Liver (tissue), 9 donors: ENCODE measurements around the gene RNF34. TPM values are rescaled to one million over a fixed set of nuclear protein-coding genes. Genes with fewer than 3 reads are reported as not detected.

Experiments
- DNase-seq: peaks from one replicate; pipeline ENCODE4 v3.0.0-alpha.2; 2017; ENCODE audit warnings: low spot score
- H3K27ac ChIP-seq, 2 donors: one replicate each; pipeline ENCODE4 v1.7.0; 2013; ENCODE audit warnings: inconsistent platforms in 2 of 2, low read length in 2 of 2, control low read depth in 1 of 2, low read depth in 1 of 2, mild to moderate bottlenecking in 1 of 2
- H3K27me3 ChIP-seq, 4 donors: one replicate each; pipeline versions ENCODE4 v1.6.1 to v1.7.0; 2013; ENCODE audit warnings: low read length in 3 of 4, inconsistent platforms in 1 of 4, mild to moderate bottlenecking in 1 of 4, moderate library complexity in 1 of 4; ENCODE audit not compliant: control insufficient read depth in 4 of 4, insufficient read depth in 4 of 4
- H3K36me3 ChIP-seq, 4 donors: one replicate each; pipeline versions ENCODE4 v1.6.1 to v1.7.0; 2013; ENCODE audit warnings: low read length in 3 of 4, mild to moderate bottlenecking in 3 of 4, low read depth in 1 of 4, moderate library complexity in 1 of 4; ENCODE audit not compliant: control insufficient read depth in 4 of 4, insufficient read depth in 3 of 4
- H3K4me1 ChIP-seq, 4 donors: one replicate each; pipeline versions ENCODE4 v1.6.1 to v1.7.0; 2013; ENCODE audit warnings: low read length in 3 of 4, mild to moderate bottlenecking in 3 of 4, moderate library complexity in 1 of 4; ENCODE audit not compliant: control insufficient read depth in 4 of 4, insufficient read depth in 4 of 4
- H3K4me3 ChIP-seq, 3 donors: one replicate each; pipeline versions ENCODE4 v1.6.1 to v1.7.0; 2013; ENCODE audit warnings: low read length in 3 of 3, control low read depth in 1 of 3, low read depth in 1 of 3, mild to moderate bottlenecking in 1 of 3
- H3K9ac ChIP-seq, 2 donors: one replicate each; pipeline ENCODE4 v1.7.0; 2013; ENCODE audit warnings: low read length in 2 of 2, mild to moderate bottlenecking in 2 of 2, moderate library complexity in 2 of 2, control low read depth in 1 of 2, low read depth in 1 of 2
- H3K9me3 ChIP-seq, 4 donors: one replicate each; pipeline versions ENCODE4 v1.6.1 to v1.7.0; 2013; ENCODE audit warnings: low read length in 3 of 4; ENCODE audit not compliant: control insufficient read depth in 4 of 4
- EGR1 ChIP-seq, 2 donors: IDR thresholded peaks; 2 replicates each; pipeline ENCODE4 v1.6.1; 2016 to 2018; ENCODE audit warnings: antibody characterized with exemption in 2 of 2, low read depth in 2 of 2
- FOXA1 ChIP-seq: IDR thresholded peaks from 2 replicates; pipeline ENCODE4 v1.6.1; 2016; ENCODE audit warnings: antibody characterized with exemption
- FOXA2 ChIP-seq: IDR thresholded peaks from 2 replicates; pipeline ENCODE4 v1.6.1; 2016; ENCODE audit warnings: antibody characterized with exemption
- GABPA ChIP-seq, 2 donors: IDR thresholded peaks in 1 of 2; conservative IDR thresholded peaks in 1 of 2; 2 replicates each; pipeline ENCODE4 v1.6.1; 2016; ENCODE audit warnings: antibody characterized with exemption in 2 of 2, mild to moderate bottlenecking in 1 of 2, moderate library complexity in 1 of 2
- HNF4A ChIP-seq, 2 donors: conservative IDR thresholded peaks; 2 replicates each; pipeline ENCODE4 v1.6.1; 2016; ENCODE audit warnings: antibody characterized with exemption in 2 of 2, mild to moderate bottlenecking in 2 of 2
- JUND ChIP-seq, 2 donors: IDR thresholded peaks; 2 replicates each; pipeline ENCODE4 v1.6.1; 2016; ENCODE audit warnings: antibody characterized with exemption in 2 of 2
- MAX ChIP-seq: IDR thresholded peaks from 2 replicates; pipeline ENCODE4 v1.6.1; 2016; ENCODE audit warnings: antibody characterized with exemption
- NR2F2 ChIP-seq: IDR thresholded peaks from 2 replicates; pipeline ENCODE4 v1.6.1; 2016; ENCODE audit warnings: antibody characterized with exemption
- RAD21 ChIP-seq, 2 donors: IDR thresholded peaks; 2 replicates each; pipeline ENCODE4 v1.6.1; 2016; ENCODE audit warnings: antibody characterized with exemption in 2 of 2, mild to moderate bottlenecking in 2 of 2
- RXRA ChIP-seq, 2 donors: IDR thresholded peaks; 2 replicates each; pipeline ENCODE4 v1.6.1; 2017 to 2018; ENCODE audit warnings: antibody characterized with exemption in 2 of 2, mild to moderate bottlenecking in 1 of 2
- SP1 ChIP-seq: IDR thresholded peaks from 2 replicates; pipeline ENCODE4 v1.6.1; 2018; ENCODE audit warnings: antibody characterized with exemption, mild to moderate bottlenecking
- TAF1 ChIP-seq: conservative IDR thresholded peaks from 2 replicates; pipeline ENCODE4 v1.6.1; 2016; ENCODE audit warnings: antibody characterized with exemption, mild to moderate bottlenecking
- YY1 ChIP-seq: IDR thresholded peaks from 2 replicates; pipeline ENCODE4 v1.6.1; 2016; ENCODE audit warnings: antibody characterized with exemption, mild to moderate bottlenecking
- WGBS: extraction: QIAGEN DNeasy Blood & Tissue Kit; methylation state at CpG from one replicate; pipeline ENCODE4 v1.1.7; 2013; 5-methylcytosine and 5-hydroxymethylcytosine counted together
- polyA plus RNA-seq, 2 donors: library from polyadenylated mRNA; stranded (reverse) in 1 of 2; unstranded in 1 of 2; fragments of 200-250 nt in 1 of 2; fragments of >200 nt in 1 of 2; fragmentation: Nextera tagmentation in 1 of 2; extraction: Ambion mirVana in 1 of 2; gene quantifications; one replicate each; pipeline versions ENCODE4 v1.2.1 to v1.2.3, GENCODE V29; 2013 to 2015
- total RNA-seq, 2 donors: library from RNA; depleted of rRNA; stranded (reverse); fragments of >200 nt; gene quantifications; one replicate each; pipeline ENCODE4 v1.2.3, GENCODE V29; 2014
- TF ChIP-seq, protein P1 (sequence below): fragments of 150-350 bp; IDR thresholded peaks from 2 replicates; pipeline ENCODE4 v1.5.1; 2017; ENCODE audit warnings: improper control_type of control experiment, low read depth, low read length; ENCODE audit not compliant: missing input control
- donor health status: healthy.
- donor health status: healthy.
- donor health status: healthy.
- donor health status: healthy.
- donor health status: healthy.

The RNF34 gene
- total and polyA plus RNA-seq, 4 donors, result 9.5 to 27.7 (median 17.9) TPM

DNA sequence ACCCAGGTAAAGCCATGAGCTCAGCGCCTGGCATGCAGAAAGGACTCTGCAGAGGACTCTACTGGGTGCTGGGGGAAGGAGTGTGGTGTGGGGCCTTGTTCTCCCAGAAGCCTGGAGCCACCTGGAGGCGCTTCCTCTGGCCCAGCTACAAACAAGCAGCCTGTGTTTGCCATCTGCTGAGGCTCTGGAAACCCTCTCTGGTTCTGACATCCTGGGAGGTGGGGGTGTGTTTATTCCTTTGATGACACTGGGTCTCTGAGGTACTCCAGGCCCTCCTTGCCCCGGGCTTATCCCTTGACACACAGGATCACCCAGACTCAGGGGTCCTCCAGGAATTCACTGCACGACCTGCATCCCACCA, 44.9 kb downstream of the RNF34 start:
- WGBS, result 95% methylated on average over 4 of the region's 4 CpGs
- peaks cover 7 to 35% (median 9%) of the 10 kb centered on the region in 4 donors for H3K36me3 ChIP-seq
- TF ChIP-seq GABPA (IDR thresholded peaks at IDR 0.05 in 1 of 2, conservative IDR thresholded peaks at IDR 0.05 in 1 of 2), result no peak
- TF ChIP-seq, protein P1, sequence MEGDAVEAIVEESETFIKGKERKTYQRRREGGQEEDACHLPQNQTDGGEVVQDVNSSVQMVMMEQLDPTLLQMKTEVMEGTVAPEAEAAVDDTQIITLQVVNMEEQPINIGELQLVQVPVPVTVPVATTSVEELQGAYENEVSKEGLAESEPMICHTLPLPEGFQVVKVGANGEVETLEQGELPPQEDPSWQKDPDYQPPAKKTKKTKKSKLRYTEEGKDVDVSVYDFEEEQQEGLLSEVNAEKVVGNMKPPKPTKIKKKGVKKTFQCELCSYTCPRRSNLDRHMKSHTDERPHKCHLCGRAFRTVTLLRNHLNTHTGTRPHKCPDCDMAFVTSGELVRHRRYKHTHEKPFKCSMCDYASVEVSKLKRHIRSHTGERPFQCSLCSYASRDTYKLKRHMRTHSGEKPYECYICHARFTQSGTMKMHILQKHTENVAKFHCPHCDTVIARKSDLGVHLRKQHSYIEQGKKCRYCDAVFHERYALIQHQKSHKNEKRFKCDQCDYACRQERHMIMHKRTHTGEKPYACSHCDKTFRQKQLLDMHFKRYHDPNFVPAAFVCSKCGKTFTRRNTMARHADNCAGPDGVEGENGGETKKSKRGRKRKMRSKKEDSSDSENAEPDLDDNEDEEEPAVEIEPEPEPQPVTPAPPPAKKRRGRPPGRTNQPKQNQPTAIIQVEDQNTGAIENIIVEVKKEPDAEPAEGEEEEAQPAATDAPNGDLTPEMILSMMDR, result no peak
- TF ChIP-seq FOXA1, result no peak
- TF ChIP-seq TAF1, result no peak
- TF ChIP-seq HNF4A (conservative IDR thresholded peaks at IDR 0.05), result no peak
- no peak for TF ChIP-seq RXRA (IDR thresholded peaks at IDR 0.05)
- TF ChIP-seq NR2F2, result no peak
- no peak for TF ChIP-seq MAX
- TF ChIP-seq EGR1 (IDR thresholded peaks at IDR 0.05; ENCODE audit: low read depth in 2 of 2), result no peak
- no peak for TF ChIP-seq FOXA2
- no peak for TF ChIP-seq YY1
- TF ChIP-seq JUND (IDR thresholded peaks at IDR 0.05), result no peak

GRCh38 chr12:121446750-121447149, 46.8 kb downstream of the RNF34 start:
- no peaks in the 10 kb centered on the region for H3K9me3 ChIP-seq
- TF ChIP-seq RAD21 (IDR thresholded peaks at IDR 0.05) (peak in 1 of 2 donors; percentile 24), NR2F2 (peak; percentile 19), HNF4A (conservative IDR thresholded peaks at IDR 0.05) (peak; percentile 51 to 63), SP1 (peak; percentile 32), JUND (IDR thresholded peaks at IDR 0.05) (peak in 1 of 2 donors; percentile 15), YY1 (no peak), RXRA (IDR thresholded peaks at IDR 0.05) (peak in 1 of 2 donors; percentile 54)
- TF ChIP-seq, protein P1, result no peak
- no peak overlapping the region for H3K4me3 ChIP-seq
- 56% methylated on average over 3 of the region's 3 CpGs for WGBS
- H3K4me1 ChIP-seq, result peaks cover 0 to 5% (median 2%) of the 10 kb centered on the region in 4 donors
- H3K36me3 ChIP-seq, result peaks cover 0 to 18% (median 3%) of the 10 kb centered on the region in 4 donors
- no peak overlapping the region for H3K9ac ChIP-seq
- H3K27ac ChIP-seq, result no peak overlapping the region
- DNase-seq, result no peak
- no peaks in the 10 kb centered on the region for H3K27me3 ChIP-seq

More for the DNA sequence above, 44.9 kb downstream of the RNF34 start:
- no peaks in the 10 kb centered on the region for H3K9me3 ChIP-seq
- H3K4me1 ChIP-seq, result peaks cover 0 to 5% (median 2%) of the 10 kb centered on the region in 4 donors
- no peak for DNase-seq
- no peak overlapping the region for H3K27ac ChIP-seq
- no peaks in the 10 kb centered on the region for H3K27me3 ChIP-seq
- no peak overlapping the region for H3K4me3 ChIP-seq
- no peak overlapping the region for H3K9ac ChIP-seq
